Measurements from ENCODE around the gene MICU1. TPM values are rescaled to one million over a fixed set of nuclear protein-coding genes. Genes with fewer than 3 reads are reported as not detected.
"Not testable (repeated sequence)": the region's sequence is repeated elsewhere in the genome, so short reads cannot be mapped to it uniquely, and the experiment has no call there.

Gene MICU1
- polyA plus RNA-seq (2011; rRNA removed) (57.7 and 61.7 TPM in 2 replicates), polyA minus RNA-seq (2011; rRNA and poly(A)+ RNA removed) (56.6 and 67.6 TPM in 2 replicates)

GRCh38 chr10:72625608-72626443 is at the start of gene MICU1:
Gene MICU1, minus strand, starts transcription at chr10:72626079. Its CDS starts 59,286 bp downstream, at chr10:72566793.
- CTCF ChIA-PET, result interaction anchor here (0.6 to 3.8 kb wide), 5 partner anchors 14 to 349 kb away, joined by 3 to 19 read pairs (median 4); no protein-coding TSS in a partner anchor
- Histone ChIP-seq H3K9me3 (ENCODE audit: control insufficient read depth, insufficient read depth, low read length) (no peaks in the 10 kb centered on the region), H3K27me3 (ENCODE audit: control insufficient read depth, insufficient read depth, low read length) (no peaks in the 10 kb centered on the region), H3K27ac (ENCODE audit: low read depth, low read length) (peak within 1 kb of the TSS; percentile 88), H3K4me3 (ENCODE audit: low read depth, low read length) (peak within 1 kb of the TSS; percentile 96)
- POLR2A ChIA-PET, result interaction anchor here (0.7 to 1.5 kb wide), 4 partner anchors 11 to 272 kb away, joined by 3 to 5 read pairs (median 4); partner anchors contain the start of genes DNAJB12 and MCU
- DNase-seq (ENCODE audit: low read depth, low spot score), result peak; percentile 78
- no peak for TF ChIP-seq CTCF (IDR thresholded peaks at IDR 0.05; ENCODE audit: low read depth, low read length)

GRCh38 chr10:72674174-72674573 is 48.3 kb upstream of the MICU1 start:
- CTCF ChIA-PET, POLR2A ChIA-PET: not testable (repeated sequence)

GRCh38 chr10:72673280-72673679 is 47.4 kb upstream of the MICU1 start:
- CTCF ChIA-PET, result no interaction called here
- no peak overlapping the region for H3K4me3 ChIP-seq (ENCODE audit: low read depth, low read length)
- no peak overlapping the region for H3K27ac ChIP-seq (ENCODE audit: low read depth, low read length)
- DNase-seq (ENCODE audit: low read depth, low spot score), result no peak
- no peak for TF ChIP-seq CTCF (IDR thresholded peaks at IDR 0.05; ENCODE audit: low read depth, low read length)
- POLR2A ChIA-PET, result no interaction called here
- H3K27me3 ChIP-seq (ENCODE audit: control insufficient read depth, insufficient read depth, low read length), result no peaks in the 10 kb centered on the region
- H3K9me3 ChIP-seq (ENCODE audit: control insufficient read depth, insufficient read depth, low read length), result no peaks in the 10 kb centered on the region; the same call in 1 of the 2 replicates

More at GRCh38 chr10:72674174-72674573, 48.3 kb upstream of the MICU1 start:
- not testable (repeated sequence) for H3K4me3 ChIP-seq (ENCODE audit: low read depth, low read length); H3K27ac ChIP-seq (ENCODE audit: low read depth, low read length); H3K9me3 ChIP-seq (ENCODE audit: control insufficient read depth, insufficient read depth, low read length); H3K27me3 ChIP-seq (ENCODE audit: control insufficient read depth, insufficient read depth, low read length); DNase-seq (ENCODE audit: low read depth, low spot score)

GRCh38 chr10:72667207-72667864 is 41.5 kb upstream of the MICU1 start:
- H3K27me3 ChIP-seq (ENCODE audit: control insufficient read depth, insufficient read depth, low read length), result no peaks in the 10 kb centered on the region
- no peak for TF ChIP-seq CTCF (IDR thresholded peaks at IDR 0.05; ENCODE audit: low read depth, low read length)
- DNase-seq (ENCODE audit: low read depth, low spot score), result no peak
- ChIA-PET CTCF (interaction anchor here (0.5 kb wide), 1 partner anchor 8 kb away, joined by 5 read pairs; no protein-coding TSS in a partner anchor), POLR2A (no interaction called here)
- no peak overlapping the region for H3K27ac ChIP-seq (ENCODE audit: low read depth, low read length)
- H3K4me3 ChIP-seq (ENCODE audit: low read depth, low read length), result no peak overlapping the region
- no peaks in the 10 kb centered on the region; the same call in 1 of the 2 replicates for H3K9me3 ChIP-seq (ENCODE audit: control insufficient read depth, insufficient read depth, low read length)

- H3K4me3 ChIP-seq (ENCODE audit: low read depth, low read length), result no peak overlapping the region
- H3K9me3 ChIP-seq (ENCODE audit: control insufficient read depth, insufficient read depth, low read length), result no peaks in the 10 kb centered on the region; the same call in 1 of the 2 replicates
- CTCF ChIA-PET, result interaction anchor here (1.2 kb wide), 1 partner anchor 17 kb away, joined by 6 read pairs; no protein-coding TSS in a partner anchor
- H3K27me3 ChIP-seq (ENCODE audit: control insufficient read depth, insufficient read depth, low read length), result no peaks in the 10 kb centered on the region
- no peak overlapping the region for H3K27ac ChIP-seq (ENCODE audit: low read depth, low read length)
- no peak for DNase-seq (ENCODE audit: low read depth, low spot score)
- no peak for TF ChIP-seq CTCF (IDR thresholded peaks at IDR 0.05; ENCODE audit: low read depth, low read length)
- POLR2A ChIA-PET, result no interaction called here
Observed at GRCh38 chr10:72665925-72666324, 40.0 kb upstream of the MICU1 start.
